Astrocyte (in vitro differentiated cells and primary cell): Measurements from ENCODE around the gene BMF. TPM values are rescaled to one million over a fixed set of nuclear protein-coding genes. Genes with fewer than 3 reads are reported as not detected.
"Not testable (repeated sequence)": the region's sequence is repeated elsewhere in the genome, so short reads cannot be mapped to it uniquely, and the experiment has no call there.

Source experiments
- DNase-seq: peaks from one replicate; pipeline ENCODE4 v3.0.0-alpha.2; 2010; ENCODE audit warnings: low read depth
- FAIRE-seq: peaks from 2 replicates; lab custom pipeline; 2011; peaks lifted over from hg19 to GRCh38; lab: Jason Lieb, UNC
- H2AFZ ChIP-seq: 2 replicates; pipeline ENCODE4 v1.6.0; 2012; ENCODE audit warnings: low read depth, low read length, inconsistent platforms
- H3K27ac ChIP-seq: 2 replicates; pipeline ENCODE4 v1.5.1; 2011; ENCODE audit warnings: low read depth, low read length, inconsistent platforms
- H3K27me3 ChIP-seq: 2 replicates; pipeline ENCODE4 v1.6.0; 2011; ENCODE audit warnings: low read length, inconsistent platforms; ENCODE audit not compliant: insufficient read depth
- H3K36me3 ChIP-seq: 2 replicates; pipeline ENCODE4 v1.5.1; 2011; ENCODE audit warnings: low read length, inconsistent platforms; ENCODE audit not compliant: insufficient read depth
- H3K4me1 ChIP-seq: 2 replicates; pipeline ENCODE4 v1.5.1; 2011; ENCODE audit warnings: low read length, inconsistent platforms; ENCODE audit not compliant: insufficient read depth
- H3K4me2 ChIP-seq: 2 replicates; pipeline ENCODE4 v1.6.0; 2012; ENCODE audit warnings: low read length, inconsistent platforms
- H3K4me3 ChIP-seq: 2 replicates; pipeline ENCODE4 v1.5.1; 2011; ENCODE audit warnings: low read depth, mild to moderate bottlenecking, low read length, inconsistent platforms; ENCODE audit not compliant: insufficient read depth
- H3K79me2 ChIP-seq: 2 replicates; pipeline ENCODE4 v1.6.0; 2012; ENCODE audit warnings: mild to moderate bottlenecking, low read length, inconsistent platforms; ENCODE audit not compliant: insufficient read depth
- H3K9ac ChIP-seq: 2 replicates; pipeline ENCODE4 v1.6.0; 2012; ENCODE audit warnings: mild to moderate bottlenecking, low read length, inconsistent platforms
- H3K9me3 ChIP-seq: 2 replicates; pipeline ENCODE4 v1.5.1; 2012; ENCODE audit warnings: low read depth, mild to moderate bottlenecking, low read length, inconsistent platforms; ENCODE audit not compliant: insufficient read depth
- H4K20me1 ChIP-seq: 2 replicates; pipeline ENCODE4 v1.6.0; 2012; ENCODE audit warnings: low read length, inconsistent platforms; ENCODE audit not compliant: insufficient read depth
- H3K27ac Mint-ChIP-seq: one replicate; pipeline ENCODE4 v1.8.0; 2021; ENCODE audit warnings: mild to moderate bottlenecking, mixed read lengths; ENCODE audit not compliant: unreplicated experiment
- H3K27me3 Mint-ChIP-seq: one replicate; pipeline ENCODE4 v1.8.0; 2021; ENCODE audit warnings: low read depth, mixed read lengths; ENCODE audit not compliant: unreplicated experiment
- H3K36me3 Mint-ChIP-seq: one replicate; pipeline ENCODE4 v1.8.0; 2021; ENCODE audit warnings: low read depth, mixed read lengths; ENCODE audit not compliant: unreplicated experiment
- H3K4me1 Mint-ChIP-seq: one replicate; pipeline ENCODE4 v1.8.0; 2021; ENCODE audit warnings: low read depth, mixed read lengths; ENCODE audit not compliant: unreplicated experiment
- H3K4me3 Mint-ChIP-seq: one replicate; pipeline ENCODE4 v1.8.0; 2021; ENCODE audit warnings: mild to moderate bottlenecking, moderate library complexity, mixed read lengths; ENCODE audit not compliant: unreplicated experiment
- H3K9me3 Mint-ChIP-seq: one replicate; pipeline ENCODE4 v1.8.0; 2021; ENCODE audit warnings: mild to moderate bottlenecking, mixed read lengths; ENCODE audit not compliant: unreplicated experiment
- EZH2 ChIP-seq: IDR thresholded peaks from 2 replicates; pipeline ENCODE4 v1.6.1; 2012; ENCODE audit warnings: mild to moderate bottlenecking, low read length, inconsistent platforms; ENCODE audit not compliant: insufficient read depth
- total RNA-seq: library from RNA; stranded (reverse); gene quantifications from 2 replicates; pipeline ENCODE4 v1.2.1, GENCODE V29; 2021
- TF ChIP-seq, protein P1 (sequence below): IDR thresholded peaks from 2 replicates; pipeline ENCODE4 v1.5.1; 2011; ENCODE audit warnings: low read depth, mild to moderate bottlenecking, inconsistent platforms, low read length, moderate library complexity; ENCODE audit not compliant: insufficient read depth

Gene BMF
- total RNA-seq, 1 donor from 2014 or later, result 31.8 TPM

DNA sequence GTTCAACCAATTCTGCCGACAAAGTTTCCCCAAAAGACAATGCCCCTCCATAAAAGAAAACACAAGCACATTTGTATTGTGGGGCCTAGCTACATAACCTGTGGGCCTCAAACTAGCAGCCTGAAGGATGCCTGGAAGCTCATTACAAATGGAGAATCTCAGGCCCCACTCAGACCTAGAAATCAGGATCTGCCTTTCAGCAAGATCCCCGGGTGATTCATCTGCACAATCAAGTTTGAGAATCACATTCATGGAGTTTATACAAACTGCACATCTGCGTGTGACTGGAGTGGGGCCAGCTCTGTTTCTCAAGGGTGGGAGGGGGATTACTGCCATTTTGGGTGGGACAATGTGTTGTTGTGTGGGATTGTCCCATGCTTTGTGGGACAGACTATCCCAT lies 15.7 kb upstream of the BMF start:
- DNase-seq, H3K4me1 ChIP-seq, H3K36me3 ChIP-seq, H3K79me2 ChIP-seq, FAIRE-seq, H3K27ac Mint-ChIP-seq, H3K4me3 Mint-ChIP-seq, H4K20me1 ChIP-seq, H3K9ac ChIP-seq, H3K27ac ChIP-seq, H3K4me1 Mint-ChIP-seq, H3K36me3 Mint-ChIP-seq, H3K27me3 ChIP-seq, H3K4me2 ChIP-seq, H2AFZ ChIP-seq, H3K9me3 ChIP-seq, H3K9me3 Mint-ChIP-seq, H3K4me3 ChIP-seq: not testable (repeated sequence)
- H3K27me3 Mint-ChIP-seq, result peaks cover 31% of the 10 kb centered on the region

DNA sequence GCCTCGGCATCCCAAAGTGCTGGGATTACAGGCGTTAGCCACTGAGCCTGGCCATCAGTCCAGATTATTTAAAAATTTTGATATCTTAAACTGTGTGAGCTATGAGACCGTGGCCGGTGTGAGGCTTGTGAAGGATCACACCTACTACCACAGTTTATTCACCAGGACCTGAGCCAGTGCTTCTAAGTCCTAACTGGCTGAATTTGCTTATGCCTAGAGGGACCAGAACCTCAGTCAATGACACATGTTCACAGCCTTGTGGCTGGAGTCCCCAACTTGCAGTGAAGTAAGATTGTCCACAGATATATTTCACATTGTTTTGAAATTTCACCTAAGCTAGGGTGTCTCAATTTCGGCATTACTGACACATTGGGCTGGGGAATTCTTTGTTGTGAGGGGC lies 15.2 kb upstream of the BMF start:
- FAIRE-seq, result not testable (repeated sequence)

GRCh38 chr15:40122989-40123388 lies 14.3 kb upstream of the BMF start:
- H3K9ac ChIP-seq, H3K4me2 ChIP-seq, H3K4me1 Mint-ChIP-seq, H3K4me1 ChIP-seq, H3K4me3 Mint-ChIP-seq, H3K36me3 ChIP-seq, H2AFZ ChIP-seq, FAIRE-seq, H3K9me3 Mint-ChIP-seq, H3K27ac Mint-ChIP-seq, H3K27ac ChIP-seq, H4K20me1 ChIP-seq, H3K27me3 ChIP-seq, H3K36me3 Mint-ChIP-seq, H3K9me3 ChIP-seq, H3K79me2 ChIP-seq, H3K4me3 ChIP-seq, DNase-seq: not testable (repeated sequence)
- H3K27me3 Mint-ChIP-seq, result peaks cover 30% of the 10 kb centered on the region

More for the DNA sequence above, 15.2 kb upstream of the BMF start:
- not testable (repeated sequence) for H3K9me3 Mint-ChIP-seq, H3K9me3 ChIP-seq, H3K36me3 ChIP-seq, H3K9ac ChIP-seq, H3K4me1 ChIP-seq, H3K4me2 ChIP-seq, H3K27ac Mint-ChIP-seq, H3K4me3 ChIP-seq, DNase-seq, H3K4me3 Mint-ChIP-seq, H3K27me3 ChIP-seq, H3K4me1 Mint-ChIP-seq, H3K27ac ChIP-seq, H4K20me1 ChIP-seq, H2AFZ ChIP-seq, H3K36me3 Mint-ChIP-seq, H3K79me2 ChIP-seq
- H3K27me3 Mint-ChIP-seq, result peaks cover 28% of the 10 kb centered on the region

DNA sequence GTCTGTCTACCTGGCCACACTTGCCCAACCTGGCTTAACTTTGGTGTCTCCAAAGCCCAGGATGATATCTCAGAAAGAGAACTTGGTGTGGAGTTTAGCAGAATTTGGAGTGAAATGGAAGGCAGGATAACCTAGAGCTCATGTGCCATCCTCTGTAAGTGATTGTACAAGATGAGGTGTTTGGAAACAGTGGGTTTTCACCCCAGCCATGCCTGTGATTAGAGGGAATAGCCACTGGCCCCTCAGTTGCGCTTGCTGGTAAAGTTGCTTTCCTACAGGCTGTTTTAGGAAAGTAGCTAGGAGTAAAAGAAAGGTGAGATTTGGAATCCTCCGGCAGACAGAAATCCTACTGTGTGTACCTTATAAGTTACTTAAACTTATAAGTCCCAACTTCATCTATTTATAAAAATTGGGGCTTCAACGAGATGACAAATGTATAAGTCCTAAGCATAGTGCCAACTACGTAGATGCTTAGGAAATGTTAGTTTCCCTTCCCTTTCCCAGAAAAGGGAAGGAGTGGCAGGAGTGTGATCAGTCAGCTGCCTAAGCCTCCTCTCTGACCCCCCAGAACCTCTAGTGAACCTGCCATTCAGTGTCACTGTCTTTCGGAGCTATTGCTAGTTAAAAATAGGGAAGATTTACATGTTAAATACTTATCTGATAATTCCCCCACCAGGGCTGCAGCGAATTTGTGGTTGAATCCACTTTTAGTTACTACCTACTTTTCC lies 13.4 kb upstream of the BMF start:
- Histone ChIP-seq H3K27me3 (peaks cover 4% of the 10 kb centered on the region), H3K79me2 (no peaks in the 10 kb centered on the region), H3K4me2 (no peak overlapping the region), H3K36me3 (no peaks in the 10 kb centered on the region), H2AFZ (no peak overlapping the region), H4K20me1 (no peaks in the 10 kb centered on the region), H3K4me3 (no peak overlapping the region), H3K9ac (no peak overlapping the region), H3K27ac (no peak overlapping the region), H3K9me3 (no peaks in the 10 kb centered on the region), H3K4me1 (no peaks in the 10 kb centered on the region)
- H3K4me1 Mint-ChIP-seq, result peaks cover 2% of the 10 kb centered on the region
- H3K9me3 Mint-ChIP-seq, result no peaks in the 10 kb centered on the region
- no peak overlapping the region for H3K27ac Mint-ChIP-seq
- H3K4me3 Mint-ChIP-seq, result no peak overlapping the region
- DNase-seq (no peak), FAIRE-seq (no peak)
- TF ChIP-seq, protein P1, sequence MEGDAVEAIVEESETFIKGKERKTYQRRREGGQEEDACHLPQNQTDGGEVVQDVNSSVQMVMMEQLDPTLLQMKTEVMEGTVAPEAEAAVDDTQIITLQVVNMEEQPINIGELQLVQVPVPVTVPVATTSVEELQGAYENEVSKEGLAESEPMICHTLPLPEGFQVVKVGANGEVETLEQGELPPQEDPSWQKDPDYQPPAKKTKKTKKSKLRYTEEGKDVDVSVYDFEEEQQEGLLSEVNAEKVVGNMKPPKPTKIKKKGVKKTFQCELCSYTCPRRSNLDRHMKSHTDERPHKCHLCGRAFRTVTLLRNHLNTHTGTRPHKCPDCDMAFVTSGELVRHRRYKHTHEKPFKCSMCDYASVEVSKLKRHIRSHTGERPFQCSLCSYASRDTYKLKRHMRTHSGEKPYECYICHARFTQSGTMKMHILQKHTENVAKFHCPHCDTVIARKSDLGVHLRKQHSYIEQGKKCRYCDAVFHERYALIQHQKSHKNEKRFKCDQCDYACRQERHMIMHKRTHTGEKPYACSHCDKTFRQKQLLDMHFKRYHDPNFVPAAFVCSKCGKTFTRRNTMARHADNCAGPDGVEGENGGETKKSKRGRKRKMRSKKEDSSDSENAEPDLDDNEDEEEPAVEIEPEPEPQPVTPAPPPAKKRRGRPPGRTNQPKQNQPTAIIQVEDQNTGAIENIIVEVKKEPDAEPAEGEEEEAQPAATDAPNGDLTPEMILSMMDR, result no peak
- TF ChIP-seq EZH2, result no peak
- H3K36me3 Mint-ChIP-seq, result no peaks in the 10 kb centered on the region
- H3K27me3 Mint-ChIP-seq, result peaks cover 21% of the 10 kb centered on the region
